ENCODE measurements around the gene PFN4. TPM values are rescaled to one million over a fixed set of nuclear protein-coding genes. Genes with fewer than 3 reads are reported as not detected.
"Not testable (repeated sequence)": the region's sequence is repeated elsewhere in the genome, so short reads cannot be mapped to it uniquely, and the experiment has no call there.

PFN4 gene
- total RNA-seq, 3 donors from 2014 or later, result not detected

GRCh38 chr2:24111407-24111901 lies 11.7 kb downstream of the PFN4 start:
- TF ChIP-seq CTCF (IDR thresholded peaks at IDR 0.05), result no peak
- DNase-seq, result no peak
- Histone ChIP-seq H3K4me3 (no peak overlapping the region), H3K9me3 (peaks cover 2% of the 10 kb centered on the region), H3K36me3 (ENCODE audit: low read depth) (no peaks in the 10 kb centered on the region), H3K4me1 (ENCODE audit: low read depth) (no peaks in the 10 kb centered on the region)
- intact Hi-C loops (cut with DNase I, micrococcal nuclease), result no loop called here
- ATAC-seq, result no peak

- TF ChIP-seq CTCF (IDR thresholded peaks at IDR 0.05), result no peak
- Histone ChIP-seq H3K36me3 (ENCODE audit: low read depth) (no peaks in the 10 kb centered on the region), H3K9me3 (peaks cover 3% of the 10 kb centered on the region), H3K4me1 (ENCODE audit: low read depth) (no peaks in the 10 kb centered on the region), H3K4me3 (no peak overlapping the region)
- DNase-seq (no peak), ATAC-seq (no peak)
- intact Hi-C loops (cut with DNase I, micrococcal nuclease), result no loop called here
Observed at GRCh38 chr2:24110660-24111303, 12.4 kb downstream of the PFN4 start.

- DNase-seq; H3K4me3 ChIP-seq; ATAC-seq; H3K4me1 ChIP-seq (ENCODE audit: low read depth); intact Hi-C loops (cut with DNase I, micrococcal nuclease); H3K36me3 ChIP-seq (ENCODE audit: low read depth); H3K9me3 ChIP-seq: not testable (repeated sequence)
Observed at GRCh38 chr2:24109431-24109830, 13.7 kb downstream of the PFN4 start.

GRCh38 chr2:24107336-24107735 lies 15.8 kb downstream of the PFN4 start:
- no peak for TF ChIP-seq CTCF (IDR thresholded peaks at IDR 0.05)
- no peak overlapping the region for H3K4me3 ChIP-seq
- ATAC-seq (no peak), DNase-seq (no peak)
- H3K4me1 ChIP-seq (ENCODE audit: low read depth), result no peaks in the 10 kb centered on the region
- no peaks in the 10 kb centered on the region for H3K36me3 ChIP-seq (ENCODE audit: low read depth)
- peaks cover 3% of the 10 kb centered on the region for H3K9me3 ChIP-seq
- intact Hi-C loops (cut with DNase I, micrococcal nuclease), result no loop called here

- intact Hi-C loops (cut with DNase I, micrococcal nuclease), result no loop called here
- TF ChIP-seq CTCF (IDR thresholded peaks at IDR 0.05), result no peak
- no peak for DNase-seq
- Histone ChIP-seq H3K36me3 (ENCODE audit: low read depth) (no peaks in the 10 kb centered on the region), H3K4me3 (no peak overlapping the region), H3K9me3 (peaks cover 3% of the 10 kb centered on the region), H3K4me1 (ENCODE audit: low read depth) (no peaks in the 10 kb centered on the region)
- ATAC-seq, result no peak
Observed at GRCh38 chr2:24106786-24107185, 16.3 kb downstream of the PFN4 start.

GRCh38 chr2:24105816-24106215 lies 17.3 kb downstream of the PFN4 start:
- no peak for TF ChIP-seq CTCF (IDR thresholded peaks at IDR 0.05)
- ATAC-seq (no peak), DNase-seq (no peak)
- Histone ChIP-seq H3K4me3 (no peak overlapping the region), H3K9me3 (peaks cover 3% of the 10 kb centered on the region), H3K4me1 (ENCODE audit: low read depth) (no peaks in the 10 kb centered on the region), H3K36me3 (ENCODE audit: low read depth) (no peaks in the 10 kb centered on the region)
- intact Hi-C loops (cut with DNase I, micrococcal nuclease), result no loop called here

Data from mucosa of descending colon (tissue), 3 donors.